Activated naive CD4-positive, alpha-beta T cell treated with anti-CD3 and anti-CD28 coated beads, Interleukin-2, amount 50 U/mL, for 72 hours (primary cell): Measurements from ENCODE around the gene NOXA1. TPM values are rescaled to one million over a fixed set of nuclear protein-coding genes. Genes with fewer than 3 reads are reported as not detected.
A peak's percentile ranks its signal among the peaks of the same experiment; 100 is the strongest.
"Not testable (repeated sequence)": the region's sequence is repeated elsewhere in the genome, so short reads cannot be mapped to it uniquely, and the experiment has no call there.

ENCODE experiments used
- ATAC-seq, 2 donors: fragments of 150-1000 bp; cut with Tn5 transposase; 2 replicates each; pipeline ENCODE4 v1.10.0; 2021; ENCODE audit warnings: mild to moderate bottlenecking in 2 of 2, moderate library complexity in 2 of 2
- DNase-seq, 2 donors: peaks; one replicate each; pipeline ENCODE4 v3.0.0; 2021 to 2022; ENCODE audit warnings: low spot score in 2 of 2
- H3K27ac Mint-ChIP-seq, 2 donors: one replicate each; pipeline ENCODE4 v1.8.0; 2022; ENCODE audit warnings: mild to moderate bottlenecking in 2 of 2, mixed read lengths in 2 of 2
- H3K36me3 Mint-ChIP-seq, 2 donors: one replicate each; pipeline ENCODE4 v1.8.0; 2022; ENCODE audit warnings: mixed read lengths in 2 of 2
- H3K9me3 Mint-ChIP-seq, 2 donors: one replicate each; pipeline ENCODE4 v1.8.0; 2022; ENCODE audit warnings: mixed read lengths in 2 of 2
- total RNA-seq, 2 donors: library from RNA; stranded (reverse); gene quantifications; one replicate each; pipeline ENCODE4 v1.2.3, GENCODE V29; 2022

NOXA1 gene
- total RNA-seq, 2 donors from 2014 or later = 1.5 TPM; not detected in 1

- Mint-ChIP-seq H3K9me3 (no peaks in the 10 kb centered on the region), H3K27ac (no peak within 1 kb of the TSS), H3K36me3 (peaks cover 0 to 5% of the 10 kb centered on the region in 2 donors)
- ATAC-seq (peak in 1 of 2 donors; percentile 39), DNase-seq (no peak)
Observed at GRCh38 chr9:137441289-137441934, 18.2 kb downstream of the NOXA1 start, which contains the start of gene ENTPD8. ENTPD8 (minus strand) TSS chr9:137441357; CDS start chr9:137438285, 3,072 bp downstream.

GRCh38 chr9:137441935-137442321 is 18.7 kb downstream of the NOXA1 start:
- ATAC-seq = no peak
- Mint-ChIP-seq H3K27ac (no peak overlapping the region), H3K9me3 (no peaks in the 10 kb centered on the region), H3K36me3 (peaks cover 0 to 5% of the 10 kb centered on the region in 2 donors)
- DNase-seq = no peak

- H3K36me3 Mint-ChIP-seq = peaks cover 0 to 5% of the 10 kb centered on the region in 2 donors
- no peak for DNase-seq
- no peak for ATAC-seq
- no peak overlapping the region for H3K27ac Mint-ChIP-seq
- H3K9me3 Mint-ChIP-seq = no peaks in the 10 kb centered on the region
Observed at GRCh38 chr9:137444106-137444790, 21.1 kb downstream of the NOXA1 start.

- peaks cover 0 to 5% of the 10 kb centered on the region in 2 donors for H3K36me3 Mint-ChIP-seq
- no peak overlapping the region for H3K27ac Mint-ChIP-seq
- DNase-seq (peak; percentile 80 to 92), ATAC-seq (peak; percentile 87 to 92)
- H3K9me3 Mint-ChIP-seq = no peaks in the 10 kb centered on the region
Observed at GRCh38 chr9:137445275-137445807, 22.1 kb downstream of the NOXA1 start.

- DNase-seq (no peak), ATAC-seq (no peak)
- H3K27ac Mint-ChIP-seq = no peak overlapping the region
- H3K9me3 Mint-ChIP-seq = no peaks in the 10 kb centered on the region
- H3K36me3 Mint-ChIP-seq = peaks cover 0 to 5% of the 10 kb centered on the region in 2 donors
Observed at GRCh38 chr9:137445930-137446431, 22.8 kb downstream of the NOXA1 start.

- DNase-seq (no peak), ATAC-seq (no peak)
- Mint-ChIP-seq H3K36me3 (peaks cover 0 to 2% of the 10 kb centered on the region in 2 donors), H3K27ac (peak overlapping the region in 1 of 2 donors; percentile 62), H3K9me3 (no peaks in the 10 kb centered on the region)
Observed at GRCh38 chr9:137446851-137447471, 23.8 kb downstream of the NOXA1 start.

GRCh38 chr9:137447722-137448601 is 24.8 kb downstream of the NOXA1 start:
- Mint-ChIP-seq H3K9me3 (no peaks in the 10 kb centered on the region), H3K27ac (no peak overlapping the region), H3K36me3 (no peaks in the 10 kb centered on the region)
- no peak for ATAC-seq
- no peak for DNase-seq

- Mint-ChIP-seq H3K9me3 (no peaks in the 10 kb centered on the region), H3K36me3 (no peaks in the 10 kb centered on the region), H3K27ac (no peak overlapping the region)
- no peak for ATAC-seq
- DNase-seq = no peak
Observed at GRCh38 chr9:137448602-137448962, 25.4 kb downstream of the NOXA1 start.

GRCh38 chr9:137449081-137449844 is 26.1 kb downstream of the NOXA1 start:
- H3K9me3 Mint-ChIP-seq = no peaks in the 10 kb centered on the region
- no peaks in the 10 kb centered on the region for H3K36me3 Mint-ChIP-seq
- no peak for DNase-seq

GRCh38 chr9:137449931-137450538 is 26.8 kb downstream of the NOXA1 start:
- H3K27ac Mint-ChIP-seq = peak overlapping the region in 1 of 2 donors; percentile 36
- ATAC-seq = no peak
- DNase-seq = no peak

More at GRCh38 chr9:137449081-137449844, 26.1 kb downstream of the NOXA1 start:
- ATAC-seq = no peak
- H3K27ac Mint-ChIP-seq = no peak overlapping the region

GRCh38 chr9:137450539-137451222 is 27.5 kb downstream of the NOXA1 start:
- not testable (repeated sequence) for DNase-seq, H3K27ac Mint-ChIP-seq, H3K36me3 Mint-ChIP-seq

More at GRCh38 chr9:137449931-137450538, 26.8 kb downstream of the NOXA1 start:
- no peaks in the 10 kb centered on the region for H3K9me3 Mint-ChIP-seq
- H3K36me3 Mint-ChIP-seq = no peaks in the 10 kb centered on the region

GRCh38 chr9:137451264-137452005 is 28.2 kb downstream of the NOXA1 start:
- DNase-seq, H3K36me3 Mint-ChIP-seq, ATAC-seq, H3K27ac Mint-ChIP-seq, H3K9me3 Mint-ChIP-seq: not testable (repeated sequence)

More at GRCh38 chr9:137450539-137451222, 27.5 kb downstream of the NOXA1 start:
- not testable (repeated sequence) for H3K9me3 Mint-ChIP-seq, ATAC-seq

- ATAC-seq = no peak
- Mint-ChIP-seq H3K36me3 (no peaks in the 10 kb centered on the region), H3K27ac (no peak overlapping the region), H3K9me3 (no peaks in the 10 kb centered on the region)
- peak in 1 of 2 donors; percentile 55 for DNase-seq
Observed at GRCh38 chr9:137452006-137452760, 29.0 kb downstream of the NOXA1 start.
